Ecto neural progenitor cell (in vitro differentiated cells): Measurements from ENCODE around the gene SPATA33.

ENCODE experiments used
- DNase-seq: peaks from one replicate; pipeline ENCODE4 v3.0.0-alpha.2; 2018; ENCODE audit warnings: low spot score

The SPATA33 gene

DNA sequence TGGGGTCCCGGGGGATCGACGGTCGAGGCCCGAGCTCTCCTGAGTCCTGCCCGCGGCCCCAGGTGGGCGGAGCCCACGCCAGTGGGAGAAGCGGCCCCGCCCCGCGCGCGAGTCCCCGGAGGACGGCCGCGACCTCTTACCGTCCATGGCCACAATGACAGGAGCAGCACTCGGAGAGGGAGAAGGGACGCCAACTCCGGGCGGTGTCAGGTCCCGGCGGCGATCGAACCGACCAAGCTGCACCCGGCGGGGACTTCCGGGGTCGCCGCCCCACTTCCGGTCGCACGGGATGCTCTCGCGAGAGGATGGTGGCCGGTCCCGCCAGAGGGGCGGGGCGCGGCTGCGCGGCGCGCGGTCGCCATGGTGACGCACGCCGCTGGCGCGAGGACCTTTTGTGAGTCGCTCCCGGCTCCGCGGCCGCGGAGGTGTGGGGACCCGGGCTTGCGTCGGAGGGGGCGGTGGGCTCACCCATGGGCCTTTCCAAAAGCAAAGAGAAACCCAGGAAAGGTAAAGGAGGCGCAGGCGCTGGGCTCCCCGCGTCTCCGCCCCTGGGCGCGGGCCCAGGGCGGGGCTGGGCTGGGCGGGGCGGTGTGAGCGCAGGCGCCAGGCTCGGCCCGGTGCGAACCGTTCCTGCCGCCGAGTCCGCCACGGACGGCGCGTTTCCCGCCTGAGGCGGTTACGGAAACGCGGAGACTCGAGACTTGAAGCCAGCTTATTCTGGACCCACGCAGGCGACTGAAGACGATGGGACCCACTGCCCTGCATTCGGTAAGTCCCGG lies at the start of gene SPATA33, which contains the start of gene CHMP1A:
Gene SPATA33 (plus strand): TSS at position 395 of the 779 bp plus-strand sequence. CDS start 76 bp downstream, at position 471.
Gene CHMP1A (minus strand): TSS at position 267 of the 779 bp plus-strand sequence. CDS start 120 bp downstream, at position 147.
- peak; percentile 95 for DNase-seq

DNA sequence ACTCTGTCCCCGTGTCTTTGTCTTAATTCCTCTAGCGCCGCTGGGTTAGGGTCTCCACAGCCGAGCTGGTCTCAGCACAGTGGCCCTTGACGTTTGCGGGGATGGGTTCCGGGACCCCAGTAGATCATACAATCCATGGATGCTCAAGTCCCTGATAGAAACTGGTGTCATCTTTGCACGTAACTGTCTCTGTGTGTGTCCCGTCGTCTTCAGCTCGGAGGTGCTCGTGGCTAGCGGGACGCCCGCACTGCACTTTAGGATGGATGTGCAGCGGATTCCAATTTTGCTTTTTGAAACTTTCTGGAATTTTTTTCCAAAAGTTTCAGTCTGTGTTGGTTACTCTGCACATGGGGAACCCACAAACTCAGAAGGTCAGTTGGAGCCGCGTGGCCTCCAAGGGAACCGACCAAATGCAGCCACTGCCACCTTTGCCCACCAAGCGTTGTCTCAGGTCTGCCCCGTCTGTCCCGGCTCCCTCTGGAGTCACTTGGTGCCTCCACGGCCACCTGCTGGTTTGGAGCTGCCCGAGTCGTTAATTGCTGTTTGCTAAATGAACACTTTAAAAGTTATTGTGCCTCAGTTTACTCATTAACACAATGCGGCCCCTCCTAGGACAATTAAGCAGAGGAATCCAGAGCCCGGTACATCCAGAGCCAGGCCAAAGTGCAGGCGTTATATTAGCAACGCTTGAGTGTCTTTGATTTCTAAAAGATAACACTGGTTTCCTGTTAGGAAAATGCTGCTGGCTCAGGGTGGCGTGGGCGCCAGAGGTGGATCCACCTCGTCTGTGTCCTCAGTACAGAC lies 49.5 kb upstream of the SPATA33 start:
- no peak for DNase-seq

DNA sequence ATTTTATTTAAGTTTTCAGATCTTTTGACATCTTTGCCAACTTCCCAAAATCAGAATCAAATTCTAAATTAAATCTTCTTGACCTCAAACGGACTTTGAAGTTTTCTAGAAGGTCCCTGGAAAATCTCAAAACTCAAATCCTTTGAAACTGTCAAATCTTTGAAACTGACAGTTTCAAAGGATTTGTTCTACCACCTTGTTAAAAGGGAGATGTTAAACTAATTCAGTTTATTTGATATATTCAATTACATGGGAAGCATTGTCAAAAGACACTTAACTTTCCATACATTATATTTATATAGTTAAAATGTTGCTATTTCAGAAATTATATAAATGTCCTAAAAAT lies 47.6 kb upstream of the SPATA33 start:
- DNase-seq = no peak

DNA sequence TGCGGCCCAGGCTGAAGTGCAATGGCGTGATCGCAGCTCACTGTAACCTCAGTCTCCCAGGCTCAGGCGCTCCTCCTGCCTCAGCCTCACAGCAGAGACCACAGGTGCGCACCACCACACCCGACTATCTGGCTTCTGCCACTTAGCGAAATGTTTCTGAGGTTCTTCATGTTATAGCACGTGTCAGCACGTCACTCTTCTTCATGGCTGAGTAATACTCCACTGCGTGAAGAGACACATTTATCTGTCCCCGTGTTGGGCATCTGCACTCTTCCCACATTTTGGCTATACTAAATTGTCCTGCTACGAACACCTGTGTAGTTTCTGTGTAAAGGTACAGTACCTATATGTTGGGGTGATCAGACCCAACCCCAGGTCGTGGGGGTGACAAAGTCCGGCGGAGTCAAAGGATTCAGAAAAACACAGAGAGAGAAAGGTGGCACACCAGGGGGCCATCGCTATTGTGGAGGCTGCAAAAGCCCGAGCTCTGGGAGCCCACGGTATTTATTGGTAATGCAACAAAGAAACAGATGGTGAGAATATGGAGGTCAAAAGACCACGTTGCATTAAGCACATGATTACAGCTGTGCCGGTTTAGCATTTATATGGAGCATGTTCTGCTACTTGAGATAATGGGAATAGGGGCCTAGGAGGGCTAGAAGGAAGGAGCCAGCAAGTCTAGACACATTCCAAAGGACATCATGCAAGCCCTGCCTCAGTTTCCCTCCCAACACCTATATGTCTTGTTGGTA lies 45.0 kb upstream of the SPATA33 start:
- no peak for DNase-seq

DNA sequence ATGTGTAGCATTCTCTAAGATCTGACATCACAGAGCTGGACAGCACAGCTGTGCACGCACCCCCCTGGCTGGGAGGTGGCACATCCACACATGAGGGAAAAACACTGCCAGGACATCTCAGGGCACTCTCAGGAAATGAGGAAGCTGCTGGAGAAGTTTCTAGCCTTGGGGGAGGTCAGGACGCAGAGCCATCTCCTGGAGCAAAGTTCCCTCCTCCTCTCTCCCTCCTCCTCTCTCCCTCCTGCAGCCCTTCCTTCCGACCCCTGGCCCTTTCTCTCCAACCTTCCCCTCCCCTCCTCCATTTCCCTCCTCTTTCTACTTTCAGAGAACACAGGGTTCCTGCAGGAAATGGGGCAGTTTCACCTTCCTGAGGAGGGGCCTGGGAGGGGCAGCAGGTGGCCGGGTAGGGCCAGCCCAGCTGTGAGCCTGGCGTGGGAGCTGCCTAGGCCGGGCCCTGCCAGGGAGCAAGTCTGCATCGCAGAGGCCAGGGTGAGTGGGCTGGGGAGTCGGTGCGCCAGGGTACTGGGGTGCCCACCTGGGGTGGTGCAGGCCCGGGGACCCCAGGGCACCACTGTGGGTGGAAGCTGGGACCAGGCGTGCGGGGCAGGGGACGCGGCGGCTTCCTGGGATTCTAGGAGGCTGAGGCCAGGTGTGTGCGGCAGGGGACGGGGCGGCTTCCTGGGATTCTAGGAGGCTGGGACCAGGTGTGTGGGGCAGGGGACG lies 44.2 kb upstream of the SPATA33 start, which contains the start of gene DPEP1:
Gene DPEP1 (plus strand): TSS at position 412 of the 723 bp plus-strand sequence. CDS start 16,769 bp downstream, outside the sequence.
- DNase-seq = no peak

DNA sequence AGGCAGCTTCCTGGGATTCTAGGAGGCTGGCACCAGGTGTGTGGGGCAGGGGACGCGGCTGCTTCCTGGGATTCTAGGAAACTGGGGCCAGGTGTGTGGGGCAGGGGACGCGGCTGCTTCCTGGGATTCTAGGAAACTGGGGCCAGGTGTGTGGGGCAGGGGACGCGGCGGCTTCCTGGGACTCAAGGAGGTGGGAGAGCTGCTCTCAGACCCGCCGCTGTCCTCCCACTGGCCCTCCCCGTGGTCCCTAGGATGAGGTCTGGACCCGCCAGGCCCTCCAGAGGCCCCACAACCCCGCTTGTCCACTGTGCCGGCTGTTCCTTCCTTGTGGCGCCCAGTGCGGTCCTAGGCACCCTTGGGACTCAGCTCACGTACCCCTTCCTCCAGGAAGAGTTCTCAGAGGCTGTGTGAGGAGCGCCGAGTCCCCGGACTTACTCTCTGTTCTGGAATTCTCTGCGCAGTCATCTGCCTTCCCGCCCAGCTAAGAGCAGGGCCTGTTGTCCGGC lies 43.6 kb upstream of the SPATA33 start:
- DNase-seq = no peak

DNA sequence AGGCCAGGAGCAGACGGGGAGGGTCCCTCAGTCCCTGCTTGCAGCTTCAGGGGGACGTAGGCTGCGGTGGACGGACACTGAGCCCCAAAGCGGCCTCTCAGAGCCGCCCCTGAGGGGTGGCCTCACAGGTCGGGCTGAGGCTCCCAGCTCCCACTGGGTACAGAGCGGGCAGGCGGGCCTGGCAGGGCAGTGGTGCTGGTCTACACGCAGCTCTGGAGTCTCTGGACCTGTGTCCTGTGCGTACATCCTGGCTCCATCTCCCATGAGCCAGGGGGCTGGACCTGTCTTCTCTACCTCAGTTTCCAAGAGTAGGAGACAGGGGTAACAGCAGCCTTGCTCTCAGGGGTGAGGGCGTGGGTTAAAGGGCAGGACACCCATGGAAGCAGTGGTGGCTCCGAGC lies 42.5 kb upstream of the SPATA33 start:
- DNase-seq = no peak

DNA sequence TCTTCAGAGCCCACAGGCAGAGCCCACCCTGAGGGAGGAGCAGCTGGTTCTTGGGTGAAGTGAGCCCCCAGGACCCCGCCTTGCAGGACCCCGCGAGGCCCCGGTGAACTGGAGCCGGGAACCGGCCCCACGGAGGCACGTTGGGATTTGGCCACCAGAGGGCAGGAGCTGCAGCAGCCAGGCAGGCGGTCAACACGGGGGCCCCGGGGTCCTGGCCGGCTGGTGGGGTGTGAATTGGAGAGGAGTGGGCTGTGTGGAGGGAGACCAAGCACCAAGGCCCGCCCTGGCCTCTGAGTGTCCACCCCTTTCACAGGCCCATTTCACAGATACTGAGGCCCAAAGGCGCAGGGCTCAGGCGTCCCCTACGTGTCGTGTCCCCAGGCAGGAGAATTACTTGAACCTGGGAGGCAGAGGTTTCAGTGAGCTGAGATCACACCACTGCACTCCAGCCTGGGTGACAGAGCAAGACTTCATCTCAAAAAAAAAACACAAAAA lies 42.0 kb upstream of the SPATA33 start:
- DNase-seq = peak; percentile 84

DNA sequence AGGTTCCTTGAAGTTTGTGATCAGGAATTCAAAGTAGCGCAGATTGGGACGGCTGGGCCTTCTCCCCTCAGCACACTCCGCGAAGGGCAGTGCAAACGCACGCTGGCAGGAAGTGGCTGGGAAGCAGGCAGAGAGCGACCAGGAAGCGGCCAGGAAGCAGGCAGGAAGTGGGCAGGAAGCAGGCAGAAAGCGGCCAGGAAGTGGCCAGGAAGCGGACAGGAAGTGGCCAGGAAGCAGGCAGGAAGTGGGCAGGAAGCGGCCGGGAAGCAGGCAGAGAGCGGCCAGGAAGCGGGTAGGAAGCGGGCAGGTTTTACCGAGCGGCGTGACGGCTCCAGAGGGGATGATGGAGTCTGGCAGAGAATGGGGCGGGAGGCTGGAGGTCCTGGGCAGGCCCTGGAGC lies 41.0 kb upstream of the SPATA33 start:
- no peak for DNase-seq

DNA sequence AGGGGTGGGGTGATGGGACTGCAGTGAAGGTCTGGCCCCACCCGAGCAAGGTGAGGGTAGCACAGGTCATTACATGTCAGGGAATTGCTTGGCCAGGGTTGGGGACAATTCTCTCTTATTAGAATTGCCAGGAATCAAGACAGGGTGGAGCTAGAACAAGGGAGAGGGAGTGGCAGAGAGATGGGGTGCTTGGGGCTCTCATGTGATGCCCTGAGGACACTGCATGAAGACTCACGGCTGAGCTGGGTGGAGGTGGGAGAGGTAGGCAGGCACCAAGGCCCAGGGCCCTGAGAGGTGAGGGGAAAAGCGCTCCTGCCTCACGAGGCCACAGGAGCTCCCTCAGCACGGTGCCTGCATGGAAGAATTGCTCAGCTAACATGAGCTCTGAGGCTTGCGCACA lies 40.6 kb upstream of the SPATA33 start:
- DNase-seq = no peak

DNA sequence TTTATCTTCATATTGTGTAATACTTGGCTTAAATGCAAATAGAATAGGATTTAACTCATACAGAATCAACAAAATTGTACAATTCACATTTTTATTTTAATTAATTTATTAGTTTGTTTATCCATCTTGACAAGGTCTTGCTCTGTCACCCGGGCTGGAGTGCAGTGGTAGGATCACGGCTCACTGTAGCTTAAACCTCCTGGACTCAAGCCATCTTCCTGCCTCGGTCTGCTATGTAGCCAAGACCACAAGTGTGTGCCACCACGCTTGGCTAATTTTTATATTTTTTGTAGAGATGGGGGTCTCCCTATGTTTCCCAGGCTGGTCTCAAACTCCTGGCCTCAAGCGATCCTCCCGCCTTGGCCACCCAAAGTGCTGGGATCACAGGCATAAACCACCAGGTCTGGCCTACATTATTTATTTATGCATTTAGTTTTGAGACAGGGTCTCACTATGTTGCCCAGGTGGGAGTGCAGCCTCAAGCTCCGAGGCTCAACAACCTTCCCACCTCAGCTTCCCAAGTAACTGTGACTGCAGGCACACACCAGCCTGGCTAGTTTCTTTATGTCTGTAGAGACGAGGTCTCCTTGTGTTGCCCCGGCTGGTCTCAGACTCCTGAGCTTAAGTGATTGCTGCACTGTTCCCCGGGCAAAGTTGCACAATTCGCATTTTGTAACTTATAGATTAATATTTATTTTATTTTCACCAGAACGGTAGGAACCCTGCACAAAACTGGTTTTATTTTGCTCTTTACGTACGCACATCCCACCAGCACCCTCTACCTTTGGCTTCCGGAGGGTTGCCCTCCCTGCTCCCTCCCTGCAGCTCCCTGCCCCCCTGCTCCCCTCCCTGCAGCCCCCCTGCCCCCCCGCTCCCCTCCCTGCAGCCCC lies 39.3 kb upstream of the SPATA33 start:
- no peak for DNase-seq

DNA sequence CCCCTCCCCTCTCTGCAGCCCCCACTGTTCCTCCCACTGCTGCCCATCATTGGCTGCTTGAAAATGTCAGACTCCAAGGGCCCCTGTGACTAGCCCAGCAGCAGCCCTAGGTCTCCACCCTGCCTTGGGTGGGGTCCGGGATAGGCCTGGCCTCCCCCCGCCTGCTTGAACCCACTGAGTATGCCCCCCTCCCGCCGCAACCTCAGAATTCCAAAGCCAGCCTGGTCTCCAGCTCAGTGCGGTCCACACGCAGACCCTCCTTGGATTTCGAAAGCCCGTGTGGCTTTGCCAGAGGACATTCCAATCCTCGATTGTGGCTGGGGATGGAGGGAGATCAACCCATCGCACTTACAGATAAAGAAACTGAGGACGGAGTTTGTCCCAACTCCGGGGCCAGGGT lies 37.8 kb upstream of the SPATA33 start:
- DNase-seq = no peak

DNA sequence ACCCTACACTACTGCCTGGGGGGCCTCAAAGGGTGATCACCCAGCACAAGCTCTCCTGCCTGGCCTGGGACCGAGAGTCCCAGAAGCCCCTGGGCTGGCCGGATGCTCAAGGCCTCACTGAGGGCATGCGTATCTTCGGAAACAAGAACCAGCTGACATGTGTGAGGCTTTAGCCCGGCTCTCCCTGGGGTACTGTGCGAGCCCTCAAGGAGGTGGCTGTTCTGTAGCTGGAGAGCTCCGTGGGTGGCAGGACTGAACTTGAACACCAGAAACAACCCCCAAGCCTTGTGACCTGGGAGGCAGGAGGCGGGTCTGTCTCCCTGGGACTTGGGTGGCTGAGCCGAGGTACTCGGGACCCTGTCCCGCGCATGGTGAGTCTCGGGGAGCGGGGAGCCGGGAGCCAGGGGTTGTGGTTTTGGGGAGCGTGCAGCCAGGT lies 37.2 kb upstream of the SPATA33 start:
- no peak for DNase-seq

DNA sequence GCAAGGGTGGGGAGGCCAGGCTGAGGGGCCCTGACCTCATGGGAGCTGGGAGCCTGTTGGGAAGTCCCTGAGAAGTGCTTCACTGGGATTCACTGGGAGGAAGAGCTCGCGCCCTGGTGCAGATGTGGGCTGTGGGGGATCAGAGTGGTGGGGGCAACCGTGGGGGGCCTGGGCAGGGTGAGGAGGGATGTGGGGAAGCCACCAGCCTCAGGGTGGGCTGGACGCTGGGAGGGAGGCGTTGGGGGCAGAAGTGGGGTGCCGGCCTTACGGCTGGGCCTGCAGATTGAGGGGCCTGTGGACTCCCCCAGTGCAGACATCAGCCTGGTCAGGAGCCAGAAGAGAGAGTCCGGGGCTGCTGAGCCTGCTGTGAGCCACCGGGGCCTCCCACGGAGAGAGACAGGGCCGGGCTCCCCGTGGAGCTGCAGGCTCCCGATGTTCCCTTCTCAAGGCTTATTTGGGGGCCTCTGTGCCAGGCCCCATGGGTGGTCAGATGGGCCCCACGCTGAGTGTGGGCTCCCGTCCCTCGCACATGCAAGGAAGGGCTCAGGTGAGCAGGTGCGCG lies 36.4 kb upstream of the SPATA33 start:
- no peak for DNase-seq

DNA sequence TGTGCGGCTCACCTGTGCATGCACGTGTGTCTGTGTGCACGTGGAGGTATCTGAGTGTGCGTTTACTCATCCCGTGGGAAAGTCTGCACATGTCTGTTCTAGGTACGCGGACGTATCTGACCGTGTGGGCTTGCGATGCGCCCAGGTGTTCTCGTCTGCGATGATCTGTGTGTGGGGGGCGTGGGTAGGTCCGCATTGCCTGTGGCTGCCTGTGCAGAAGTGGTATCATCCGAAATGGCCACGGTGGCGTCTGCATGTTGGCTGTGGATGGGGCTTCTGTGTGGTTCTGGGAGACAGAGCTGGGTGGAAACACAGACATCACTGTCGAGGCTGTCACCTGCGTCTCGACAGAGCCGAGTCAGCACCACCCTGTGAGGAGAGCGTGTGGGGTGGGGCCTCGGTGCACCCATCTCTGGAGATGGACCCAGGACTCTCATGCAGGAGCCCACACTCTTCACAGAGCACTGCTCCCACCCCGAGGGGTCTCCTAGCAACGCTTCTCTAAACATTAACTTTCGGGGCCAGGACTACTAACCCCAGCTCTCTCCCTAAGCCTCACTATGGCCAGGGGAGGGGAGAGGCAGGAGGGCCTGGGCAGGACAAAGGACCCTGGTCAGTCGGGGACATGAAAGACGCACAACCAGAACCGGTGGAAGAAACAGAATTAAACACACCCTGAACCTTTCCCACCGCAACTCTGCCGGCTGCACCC lies 35.8 kb upstream of the SPATA33 start:
- DNase-seq = no peak

DNA sequence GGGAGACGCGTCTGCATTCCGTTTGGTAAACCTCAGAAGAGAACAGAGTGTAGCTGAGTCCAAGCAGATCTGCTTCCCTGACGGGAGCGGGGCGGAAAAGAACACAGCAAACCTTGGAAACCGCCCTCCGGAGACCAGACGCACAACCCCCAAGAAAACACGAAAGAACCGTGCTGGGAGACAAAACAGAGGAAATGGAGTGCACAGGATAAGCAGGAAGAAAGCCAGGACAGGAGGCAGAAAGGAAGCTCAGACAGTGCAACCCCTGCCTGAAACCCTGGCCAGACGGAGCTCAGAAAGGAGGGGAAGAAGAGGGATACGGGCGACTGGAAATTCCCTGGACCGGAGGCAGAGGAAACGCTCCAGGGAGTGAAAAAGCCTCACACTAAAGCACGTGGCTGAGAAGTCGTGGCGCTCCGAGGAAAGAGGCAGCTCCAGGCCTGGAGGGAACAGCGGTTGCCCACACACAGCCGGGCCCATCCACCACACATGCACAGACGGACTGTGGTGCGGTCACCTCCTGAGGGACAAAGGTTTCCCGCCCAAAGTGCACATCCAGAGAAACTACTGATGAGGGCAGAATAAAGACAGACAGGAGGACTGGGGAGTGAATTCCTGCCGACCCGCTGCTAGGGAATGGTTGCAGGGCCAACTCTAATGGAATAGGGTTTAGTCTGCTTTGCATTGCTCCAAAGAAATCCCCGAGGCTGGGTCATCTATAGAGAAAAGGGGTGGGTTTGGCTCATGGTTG lies 34.0 kb upstream of the SPATA33 start:
- no peak for DNase-seq

DNA sequence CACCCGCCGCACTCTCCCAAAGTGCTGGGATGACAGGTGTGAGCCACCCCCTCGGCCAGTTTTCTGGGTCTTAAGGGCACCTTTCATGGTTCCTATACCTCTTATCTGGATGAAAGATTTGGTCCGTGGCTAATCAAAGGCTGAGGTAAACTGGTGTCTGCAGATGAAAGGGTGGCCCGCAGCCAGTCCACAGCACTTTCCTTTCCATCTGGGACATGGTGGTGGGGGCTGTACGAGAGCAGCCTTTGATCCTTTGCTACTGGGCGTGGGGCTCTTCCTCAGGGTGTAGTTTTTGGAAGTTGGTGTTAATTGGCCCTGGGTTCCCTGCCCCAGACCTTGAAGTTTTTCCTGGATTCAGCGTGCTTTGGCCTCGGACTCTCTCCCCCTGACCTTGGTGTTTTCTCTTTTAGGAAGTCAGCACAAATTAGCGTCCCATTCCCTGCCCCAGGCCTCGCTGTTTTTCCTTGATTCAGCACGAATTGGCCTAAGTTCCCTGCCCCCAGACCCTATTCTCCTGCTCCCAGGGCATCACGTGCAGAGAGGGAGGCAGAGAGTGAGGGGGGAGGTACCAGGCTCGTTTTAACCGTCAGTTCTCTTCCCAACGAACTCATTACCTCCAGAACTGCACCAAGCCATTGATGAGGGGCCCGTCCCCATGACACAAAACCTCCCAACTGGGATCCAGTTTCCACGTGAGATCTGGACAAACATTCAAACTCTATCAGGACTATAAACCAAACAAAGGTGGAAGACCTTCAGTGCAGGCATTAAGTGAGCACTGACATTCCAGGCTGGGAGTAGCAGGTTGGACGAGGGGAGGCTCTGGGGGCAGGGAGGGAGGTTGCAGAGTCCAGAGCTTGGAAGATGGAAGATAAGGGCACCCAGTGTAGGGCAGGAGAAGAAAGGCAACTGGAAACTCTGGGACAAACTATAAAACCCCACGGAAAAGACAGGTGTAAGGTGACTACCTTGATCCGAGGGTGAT lies 32.6 kb upstream of the SPATA33 start:
- DNase-seq = no peak
